ENCODE data around the gene ASIC2.

The ASIC2 gene

DNA sequence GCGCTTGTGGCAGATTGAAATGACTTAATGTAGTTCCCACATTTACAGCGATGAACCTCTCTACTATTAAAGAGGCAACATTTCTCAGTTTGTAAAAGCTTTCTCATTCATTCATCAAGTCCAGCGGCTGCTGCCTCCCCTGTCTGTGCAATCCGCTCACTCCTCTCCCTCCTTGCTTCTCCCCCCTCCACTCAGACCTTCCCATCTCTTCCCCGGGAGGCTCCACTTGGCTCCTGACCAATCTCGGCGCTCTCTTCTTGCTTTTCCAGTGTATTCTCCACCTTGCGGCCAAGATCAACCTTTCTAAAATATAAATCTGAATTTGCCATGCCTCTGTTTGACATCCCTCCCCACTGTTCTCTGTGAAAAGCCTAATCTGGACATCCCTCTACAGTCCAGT, 117.5 kb downstream of the ASIC2 start:
- H3K27ac ChIP-seq (ENCODE audit: low read depth, low read length), result no peak overlapping the region
- H4K20me1 ChIP-seq (ENCODE audit: control insufficient read depth, insufficient read depth, low read depth, low read length), result no peaks in the 10 kb centered on the region
- H3K36me3 ChIP-seq (ENCODE audit: control insufficient read depth, low read length), result no peaks in the 10 kb centered on the region
- H3K4me2 ChIP-seq (ENCODE audit: low read length), result no peak overlapping the region
- TF ChIP-seq EZH2phosphoT487 (IDR thresholded peaks at IDR 0.05; ENCODE audit: borderline replicate concordance, low read length), result no peak
- TF ChIP-seq, protein P1, sequence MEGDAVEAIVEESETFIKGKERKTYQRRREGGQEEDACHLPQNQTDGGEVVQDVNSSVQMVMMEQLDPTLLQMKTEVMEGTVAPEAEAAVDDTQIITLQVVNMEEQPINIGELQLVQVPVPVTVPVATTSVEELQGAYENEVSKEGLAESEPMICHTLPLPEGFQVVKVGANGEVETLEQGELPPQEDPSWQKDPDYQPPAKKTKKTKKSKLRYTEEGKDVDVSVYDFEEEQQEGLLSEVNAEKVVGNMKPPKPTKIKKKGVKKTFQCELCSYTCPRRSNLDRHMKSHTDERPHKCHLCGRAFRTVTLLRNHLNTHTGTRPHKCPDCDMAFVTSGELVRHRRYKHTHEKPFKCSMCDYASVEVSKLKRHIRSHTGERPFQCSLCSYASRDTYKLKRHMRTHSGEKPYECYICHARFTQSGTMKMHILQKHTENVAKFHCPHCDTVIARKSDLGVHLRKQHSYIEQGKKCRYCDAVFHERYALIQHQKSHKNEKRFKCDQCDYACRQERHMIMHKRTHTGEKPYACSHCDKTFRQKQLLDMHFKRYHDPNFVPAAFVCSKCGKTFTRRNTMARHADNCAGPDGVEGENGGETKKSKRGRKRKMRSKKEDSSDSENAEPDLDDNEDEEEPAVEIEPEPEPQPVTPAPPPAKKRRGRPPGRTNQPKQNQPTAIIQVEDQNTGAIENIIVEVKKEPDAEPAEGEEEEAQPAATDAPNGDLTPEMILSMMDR (IDR thresholded peaks at IDR 0.05; ENCODE audit: low read depth, low read length, poor library complexity, severe bottlenecking), result no peak
- no peaks in the 10 kb centered on the region for H3K27me3 ChIP-seq (ENCODE audit: control insufficient read depth, low read length)
- H3K4me1 ChIP-seq (ENCODE audit: control insufficient read depth, low read length), result no peaks in the 10 kb centered on the region
- H3F3A ChIP-seq (ENCODE audit: control insufficient read depth, insufficient read depth), result no peaks in the 10 kb centered on the region
- no peaks in the 10 kb centered on the region for H3K79me2 ChIP-seq (ENCODE audit: control insufficient read depth, low read length)
- no peak overlapping the region for H3K4me3 ChIP-seq (ENCODE audit: low read length)
- H3K9me2 ChIP-seq (replicated peaks; ENCODE audit: control insufficient read depth, low read length), result no peaks in the 10 kb centered on the region
- no peaks in the 10 kb centered on the region for H3K9me3 ChIP-seq (ENCODE audit: control insufficient read depth, insufficient read depth, low read length)

DNA sequence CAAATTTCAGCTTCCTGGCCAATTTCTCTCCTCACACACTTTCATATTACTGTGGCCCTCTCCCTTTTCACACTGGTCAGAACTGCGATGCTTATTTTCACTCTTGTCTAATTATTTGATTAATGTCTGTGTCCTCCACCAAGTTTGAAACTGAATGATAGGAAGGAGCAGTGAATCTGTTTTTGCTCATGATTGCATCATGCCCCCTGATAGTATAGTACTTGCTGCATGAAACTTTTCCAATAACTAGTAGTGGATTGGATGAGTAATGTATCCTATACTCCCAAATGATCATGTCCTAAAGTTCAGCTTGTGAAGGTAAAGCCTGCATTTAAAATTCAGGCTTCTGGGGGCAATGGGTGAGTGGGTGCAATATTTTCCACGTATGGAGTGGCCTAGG, 121.2 kb downstream of the ASIC2 start:
- Histone ChIP-seq H3K27ac (ENCODE audit: low read depth, low read length) (no peak overlapping the region), H3K4me1 (ENCODE audit: control insufficient read depth, low read length) (no peaks in the 10 kb centered on the region), H4K20me1 (ENCODE audit: control insufficient read depth, insufficient read depth, low read depth, low read length) (no peaks in the 10 kb centered on the region), H3K27me3 (ENCODE audit: control insufficient read depth, low read length) (no peaks in the 10 kb centered on the region), H3K4me3 (ENCODE audit: low read length) (no peak overlapping the region), H3K9me2 (replicated peaks; ENCODE audit: control insufficient read depth, low read length) (no peaks in the 10 kb centered on the region), H3K79me2 (ENCODE audit: control insufficient read depth, low read length) (no peaks in the 10 kb centered on the region), H3K36me3 (ENCODE audit: control insufficient read depth, low read length) (no peaks in the 10 kb centered on the region), H3F3A (ENCODE audit: control insufficient read depth, insufficient read depth) (no peaks in the 10 kb centered on the region), H3K4me2 (ENCODE audit: low read length) (no peak overlapping the region), H3K9me3 (ENCODE audit: control insufficient read depth, insufficient read depth, low read length) (no peaks in the 10 kb centered on the region)
- no peak for TF ChIP-seq EZH2phosphoT487 (IDR thresholded peaks at IDR 0.05; ENCODE audit: borderline replicate concordance, low read length)
- TF ChIP-seq, protein P1 (IDR thresholded peaks at IDR 0.05; ENCODE audit: low read depth, low read length, poor library complexity, severe bottlenecking), result no peak

DNA sequence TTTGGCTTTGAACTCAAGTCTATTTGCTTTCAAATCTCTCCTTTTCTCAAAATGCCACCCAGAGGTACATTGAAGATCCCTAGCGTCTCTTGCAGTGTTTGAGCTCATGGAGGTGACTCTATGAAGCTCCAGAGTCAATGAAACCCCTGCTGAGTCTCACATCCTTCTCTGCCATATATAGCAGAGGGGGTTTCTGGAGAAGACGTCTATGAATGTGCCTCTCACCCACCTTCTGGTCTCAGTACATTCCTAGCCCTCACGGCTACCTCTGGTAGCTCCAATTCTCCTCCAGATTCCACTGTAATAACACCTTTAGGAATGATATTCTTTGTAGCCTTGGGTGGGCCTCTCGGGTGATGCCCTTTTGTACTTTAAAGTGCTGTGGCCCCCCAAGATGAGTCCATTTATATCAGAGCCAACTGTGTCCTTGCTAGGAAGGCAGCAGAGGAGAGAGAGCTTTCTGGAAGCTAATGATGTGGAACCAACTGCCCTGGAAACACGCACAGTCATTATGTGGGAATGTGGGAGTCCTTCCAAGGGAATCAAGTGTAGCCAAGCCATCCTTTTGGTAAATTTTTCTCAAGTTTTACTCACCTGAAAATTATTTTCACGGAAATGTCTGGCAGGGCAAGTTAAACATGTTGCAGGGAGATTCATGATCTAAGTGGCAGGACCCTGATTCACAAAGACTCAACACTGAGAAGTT, 123.4 kb downstream of the ASIC2 start:
- H3K36me3 ChIP-seq (ENCODE audit: control insufficient read depth, low read length), result no peaks in the 10 kb centered on the region
- H3F3A ChIP-seq (ENCODE audit: control insufficient read depth, insufficient read depth), result no peaks in the 10 kb centered on the region
- no peak overlapping the region for H3K4me3 ChIP-seq (ENCODE audit: low read length)
- H4K20me1 ChIP-seq (ENCODE audit: control insufficient read depth, insufficient read depth, low read depth, low read length), result no peaks in the 10 kb centered on the region
- H3K4me2 ChIP-seq (ENCODE audit: low read length), result no peak overlapping the region
- H3K9me3 ChIP-seq (ENCODE audit: control insufficient read depth, insufficient read depth, low read length), result no peaks in the 10 kb centered on the region
- no peak overlapping the region for H3K27ac ChIP-seq (ENCODE audit: low read depth, low read length)
- H3K79me2 ChIP-seq (ENCODE audit: control insufficient read depth, low read length), result no peaks in the 10 kb centered on the region
- TF ChIP-seq, protein P1 (IDR thresholded peaks at IDR 0.05; ENCODE audit: low read depth, low read length, poor library complexity, severe bottlenecking), result no peak
- TF ChIP-seq EZH2phosphoT487 (IDR thresholded peaks at IDR 0.05; ENCODE audit: borderline replicate concordance, low read length), result no peak
- H3K27me3 ChIP-seq (ENCODE audit: control insufficient read depth, low read length), result no peaks in the 10 kb centered on the region
- H3K4me1 ChIP-seq (ENCODE audit: control insufficient read depth, low read length), result no peaks in the 10 kb centered on the region
- H3K9me2 ChIP-seq (replicated peaks; ENCODE audit: control insufficient read depth, low read length), result no peaks in the 10 kb centered on the region
